NCI-H69 (cell line): ENCODE results near the gene CBX4.
A peak's percentile ranks its signal among the peaks of the same experiment; 100 is the strongest.

ENCODE experiments used
- DNase-seq: peaks from one replicate; lab custom pipeline; 2025; lab: John Stamatoyannopoulos, UW

Gene CBX4

DNA sequence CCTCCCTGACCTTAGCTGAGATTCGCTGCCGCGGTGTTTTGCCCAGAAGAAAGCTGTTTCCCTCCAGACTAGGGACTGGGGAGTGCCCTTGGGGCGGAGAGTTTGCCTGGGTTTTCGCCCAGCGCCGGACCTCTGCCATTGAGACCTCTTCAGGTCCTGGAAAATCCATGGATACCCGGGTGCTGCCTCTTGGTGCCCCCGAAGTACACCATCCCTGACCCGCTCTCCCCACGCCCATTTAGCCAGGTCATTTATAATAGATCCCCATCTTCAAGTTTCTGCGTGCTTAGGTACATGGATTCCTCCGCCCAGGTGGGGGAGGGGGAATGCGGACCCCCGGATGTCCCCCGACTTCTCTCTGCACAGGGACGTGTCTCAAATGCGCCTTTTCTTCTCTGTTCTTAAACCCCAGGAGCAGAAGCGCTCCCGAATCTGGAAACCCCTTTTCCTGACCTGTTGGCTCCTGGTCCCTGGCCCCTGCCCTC, 27.3 kb downstream of the CBX4 start:
- peak; percentile 66 for DNase-seq

DNA sequence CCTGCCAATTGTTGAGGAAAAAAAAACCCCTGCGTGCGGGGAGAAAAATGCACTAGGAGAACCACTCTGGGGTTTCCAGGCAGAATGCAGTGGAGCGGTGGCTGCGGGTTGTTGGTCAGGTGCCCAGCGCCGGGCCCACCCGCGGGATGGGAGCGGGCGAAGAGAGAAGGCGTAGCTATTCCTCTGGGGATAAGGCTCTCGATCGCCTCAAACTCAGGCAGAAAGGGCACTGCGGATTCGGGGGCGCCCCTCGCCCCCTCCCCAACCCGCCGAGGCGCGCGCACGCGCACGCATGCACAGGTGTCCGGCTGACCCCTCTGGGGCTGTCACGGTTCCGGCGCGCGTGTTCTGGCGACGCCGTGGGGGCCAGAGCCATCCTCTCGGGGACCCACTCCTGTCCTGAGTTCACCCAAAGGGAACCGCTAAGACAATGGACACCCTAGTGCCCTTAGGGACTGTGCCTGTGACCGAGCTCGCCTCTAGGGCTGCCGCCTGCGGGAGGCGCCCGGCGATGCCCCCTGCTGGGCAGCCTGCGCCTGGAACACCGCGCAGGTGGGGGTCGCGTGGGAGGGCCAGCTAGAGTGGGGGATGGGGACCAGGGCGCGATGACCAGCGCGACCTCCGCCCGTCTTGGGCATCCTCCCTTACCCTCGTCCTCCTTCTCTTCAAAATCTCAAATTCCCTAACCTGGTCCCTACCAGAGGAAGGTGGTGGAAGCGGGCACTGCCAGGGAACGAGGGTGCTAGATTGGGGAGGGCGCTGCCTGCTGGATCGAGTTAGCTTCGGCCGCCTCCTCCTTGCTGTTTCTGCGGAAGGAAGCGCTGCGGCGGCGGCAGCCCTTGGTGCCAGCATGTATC, 28.0 kb downstream of the CBX4 start:
- peak; percentile 89 for DNase-seq

DNA sequence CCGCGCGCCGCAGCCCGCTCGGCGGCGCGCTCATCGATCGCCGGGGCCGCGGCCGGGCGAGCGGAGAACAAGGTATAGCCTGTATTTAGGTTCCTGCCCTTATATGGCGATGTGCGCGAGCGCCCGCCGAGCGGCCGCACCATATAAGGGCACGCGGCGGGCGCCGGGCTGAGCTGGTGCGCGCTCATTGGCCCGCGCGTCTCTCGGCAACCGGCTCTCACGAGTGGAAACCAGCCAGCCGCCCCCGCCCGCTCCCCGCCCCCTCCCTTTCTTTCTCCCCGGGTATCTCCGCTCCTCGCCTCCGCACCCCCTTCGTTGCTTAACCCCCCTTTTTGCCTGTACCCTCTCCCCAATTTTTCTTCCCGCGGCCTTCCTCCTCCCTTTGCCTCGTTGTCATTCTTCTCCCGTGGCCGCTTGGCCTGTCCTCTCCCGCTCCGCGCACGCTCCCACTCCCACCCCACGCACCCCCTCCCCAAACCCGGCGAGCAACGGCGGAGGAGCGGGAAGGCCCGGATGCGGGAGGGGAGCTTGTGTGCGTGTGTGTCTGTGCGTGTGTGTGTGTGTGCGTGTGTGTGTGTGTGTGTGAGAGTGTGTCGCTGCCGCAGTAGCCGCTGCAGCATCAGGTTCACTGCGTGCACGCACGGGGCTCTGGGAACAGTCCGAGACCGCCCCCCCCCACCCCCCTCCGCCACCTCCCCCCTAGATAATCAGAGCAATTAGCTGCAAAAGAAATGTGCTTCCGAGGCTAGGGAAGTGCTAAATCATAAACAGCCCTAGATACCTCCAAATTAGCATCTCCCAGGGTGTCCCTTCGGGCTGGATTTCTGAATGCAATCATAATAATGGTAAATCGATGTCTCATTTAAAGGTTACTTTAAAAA, 28.9 kb downstream of the CBX4 start:
- peak; percentile 98 for DNase-seq

DNA sequence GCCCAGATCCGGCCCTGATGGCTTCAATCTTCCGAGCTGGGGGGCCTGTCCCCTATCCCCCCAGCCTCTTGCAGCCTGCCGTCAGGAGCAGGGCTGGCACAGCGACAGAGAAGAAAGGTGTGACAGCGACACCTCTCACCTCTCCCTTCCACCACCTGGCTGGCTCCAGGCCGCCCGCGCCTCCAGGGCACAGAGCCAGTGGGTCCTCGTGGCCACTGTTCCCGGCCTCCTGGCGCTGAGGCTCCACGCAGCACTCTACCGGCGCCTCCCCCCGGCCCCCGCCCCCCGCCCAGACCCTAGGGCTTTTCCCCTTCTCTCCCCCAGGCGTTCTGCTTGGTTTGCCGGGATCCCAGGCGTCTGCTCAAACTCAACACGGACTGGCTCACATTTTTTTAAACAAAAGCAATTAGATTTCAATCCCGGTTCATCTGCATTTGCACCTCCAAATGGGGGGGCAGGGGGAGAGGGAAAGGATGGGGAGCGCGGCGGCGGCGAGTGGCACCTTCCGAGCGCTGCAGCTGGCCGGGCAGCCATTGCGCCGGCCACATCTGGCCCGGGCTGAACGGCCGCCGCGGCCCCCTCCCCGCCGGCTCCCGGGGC, 29.6 kb downstream of the CBX4 start:
- DNase-seq: peak; percentile 80

DNA sequence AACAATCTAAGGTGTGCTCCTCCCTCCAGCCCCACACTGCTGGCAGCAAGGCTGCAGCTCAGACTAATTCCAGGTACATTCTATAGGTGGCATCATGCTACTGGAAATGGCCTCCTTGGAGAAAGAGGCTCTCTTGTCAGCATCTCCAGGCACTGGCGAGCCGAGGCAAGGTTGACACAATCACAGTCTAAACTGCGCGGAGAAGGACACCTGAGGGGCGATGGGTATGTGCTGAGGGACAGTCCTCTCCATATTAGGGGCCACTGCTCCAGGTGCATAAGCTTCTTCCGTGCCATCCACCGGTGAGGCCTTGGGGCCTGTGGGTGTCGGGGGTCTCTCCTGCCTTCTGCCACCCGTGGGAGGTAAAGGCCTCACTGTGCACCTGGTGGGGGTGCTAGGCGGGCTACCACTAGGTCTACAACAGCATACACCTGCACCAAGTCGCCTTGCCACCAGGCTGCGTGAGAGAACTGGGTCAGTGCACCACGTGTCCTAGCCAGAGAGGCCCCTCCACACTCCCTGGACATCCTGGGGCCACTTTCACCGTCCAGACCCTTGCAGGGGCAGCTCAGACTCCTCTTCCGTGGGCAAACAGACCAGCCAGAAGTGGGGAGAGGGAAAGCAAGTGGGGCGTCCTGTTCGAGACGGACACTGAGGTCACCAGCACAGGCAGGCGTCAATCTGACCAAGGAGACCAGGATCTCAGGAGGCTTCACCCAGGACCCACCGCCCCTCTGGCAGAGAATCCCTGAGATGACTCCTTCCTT, 30.3 kb downstream of the CBX4 start:
- DNase-seq: peak; percentile 88

DNA sequence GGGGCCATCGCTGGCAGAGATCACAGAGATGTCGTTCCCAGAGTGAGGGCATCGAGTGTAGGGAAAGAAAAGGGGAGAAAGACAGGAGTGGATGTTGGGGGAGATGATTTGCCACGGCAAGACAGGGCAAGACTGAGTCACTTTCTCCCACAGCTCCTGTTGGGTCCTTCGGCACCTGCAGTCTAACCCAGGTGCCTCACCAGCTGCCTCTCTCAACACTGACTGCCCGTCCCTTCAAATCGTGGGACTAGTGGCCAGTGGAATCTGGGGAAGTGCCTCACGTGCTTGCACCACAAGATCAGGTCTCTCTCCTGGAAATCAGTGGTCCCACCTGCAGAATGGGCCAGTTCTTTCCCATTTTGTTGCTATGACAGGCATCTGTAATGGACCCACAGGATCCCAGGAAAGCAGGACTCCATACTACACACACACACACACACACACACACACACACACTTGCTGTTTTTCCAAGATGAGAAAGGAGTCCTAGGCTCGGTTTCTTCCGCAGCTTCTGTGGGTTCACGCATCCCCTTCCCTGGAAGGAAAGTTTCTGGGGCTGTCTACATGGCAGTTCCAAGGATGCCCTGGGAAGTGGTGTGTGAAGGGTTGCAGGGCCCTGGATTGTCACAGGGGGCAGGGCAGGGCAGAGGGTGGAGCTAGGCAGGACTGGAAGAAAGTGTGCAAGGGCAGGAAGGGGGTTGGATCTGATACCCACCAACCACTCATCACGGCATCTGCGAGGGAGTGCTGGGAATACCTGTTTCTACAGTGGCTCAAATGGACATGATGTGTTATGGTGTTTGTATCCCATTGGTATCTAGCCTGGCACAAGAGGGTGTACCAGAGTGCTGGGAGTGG, 32.1 kb downstream of the CBX4 start:
- no peak for DNase-seq

DNA sequence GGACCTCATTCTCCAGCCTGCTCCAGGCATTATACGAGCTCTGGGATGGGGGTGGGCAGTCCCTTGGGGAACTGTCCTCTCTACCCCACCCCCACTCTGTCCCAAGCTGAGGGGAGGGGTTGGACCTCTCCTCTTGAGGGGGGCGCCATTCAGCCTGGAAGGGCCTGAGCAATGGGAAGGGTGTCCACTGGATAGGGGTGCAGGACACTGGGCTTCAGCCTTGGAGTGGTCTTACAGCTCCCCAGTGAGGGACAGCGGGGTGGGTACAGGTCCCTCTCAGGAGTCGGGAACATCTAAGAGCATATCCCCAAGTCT, 32.8 kb downstream of the CBX4 start:
- DNase-seq: no peak

DNA sequence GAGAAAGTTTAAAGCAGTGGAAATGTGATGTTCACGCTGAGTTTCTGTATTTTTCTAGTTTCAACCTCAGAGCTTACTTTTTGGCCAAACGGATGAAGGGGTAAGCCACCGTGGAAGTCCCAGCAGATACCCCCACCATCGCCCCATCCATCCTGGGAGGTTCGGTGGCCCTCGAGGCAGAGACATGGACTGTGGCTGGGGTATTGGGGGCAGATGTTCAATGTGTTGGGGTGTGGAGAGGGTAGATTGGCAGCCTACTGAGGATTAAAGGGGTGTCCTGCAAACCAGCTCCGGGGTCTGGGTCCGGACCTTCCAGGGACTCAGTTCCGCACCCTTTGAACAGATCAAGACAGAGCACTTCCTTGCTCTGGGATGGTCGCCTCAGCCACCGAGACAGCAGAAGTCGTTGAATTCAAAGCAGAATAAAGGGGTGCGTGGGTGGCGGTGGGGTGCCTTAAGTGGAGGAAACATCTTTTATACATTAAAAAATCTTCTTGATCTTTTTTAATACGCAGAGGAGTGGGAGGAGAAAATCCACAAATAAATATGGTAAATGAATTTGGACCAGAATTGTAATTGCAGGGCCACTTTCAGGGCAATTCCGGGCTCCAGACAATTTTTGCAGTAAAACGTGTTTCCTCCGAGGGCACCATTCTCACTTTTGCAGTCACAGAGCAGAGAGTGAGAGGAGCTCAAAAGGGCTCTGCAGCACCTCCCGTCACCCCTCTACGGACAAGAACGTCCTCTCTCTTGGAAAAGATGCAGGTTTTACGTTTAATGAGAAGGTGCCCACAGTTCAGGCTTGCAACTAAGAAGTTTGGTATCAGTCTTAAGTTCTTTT, 34.2 kb downstream of the CBX4 start:
- DNase-seq: no peak

DNA sequence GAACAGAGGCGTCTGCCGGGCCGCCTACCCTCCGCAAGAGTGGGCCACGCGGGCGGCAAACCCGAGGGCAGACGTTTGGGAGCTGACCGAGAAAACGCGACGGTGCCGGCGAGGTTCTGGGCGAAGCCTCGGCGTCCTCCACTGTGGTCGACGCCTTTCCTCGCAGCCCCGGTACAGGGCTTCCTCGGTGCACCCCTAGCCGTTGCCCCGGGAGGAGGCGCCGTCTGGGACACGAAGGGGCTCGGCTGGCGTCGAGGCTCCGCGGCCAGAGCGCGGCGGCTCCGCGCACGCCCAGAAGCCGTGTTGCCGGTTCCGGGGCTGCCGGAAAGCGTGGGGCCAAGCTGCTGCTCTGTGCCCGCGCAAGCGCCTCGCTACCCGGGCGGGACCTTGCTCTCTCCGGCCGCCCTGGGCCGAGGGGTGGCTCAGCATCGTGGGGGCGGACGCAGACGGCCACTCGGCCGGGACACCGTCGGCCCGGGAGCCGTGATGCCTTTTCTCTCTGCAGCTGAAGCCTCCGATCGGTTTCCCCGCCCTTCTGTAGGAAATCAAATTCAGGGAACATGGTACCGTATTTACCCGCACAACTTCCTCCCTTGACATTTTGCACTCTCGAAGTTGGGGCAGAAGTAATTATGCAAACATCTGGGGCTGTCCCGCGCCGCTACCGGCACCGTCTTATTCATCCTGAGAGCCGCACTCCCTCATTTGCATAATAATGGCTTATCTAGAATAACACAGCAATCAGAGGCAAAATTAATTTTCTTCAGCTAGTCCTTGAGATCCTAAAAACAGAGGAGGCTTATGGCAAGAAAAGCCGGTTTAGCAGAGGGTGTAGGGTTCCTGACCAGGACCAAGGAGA, 35.0 kb downstream of the CBX4 start:
- DNase-seq: peak; percentile 62

DNA sequence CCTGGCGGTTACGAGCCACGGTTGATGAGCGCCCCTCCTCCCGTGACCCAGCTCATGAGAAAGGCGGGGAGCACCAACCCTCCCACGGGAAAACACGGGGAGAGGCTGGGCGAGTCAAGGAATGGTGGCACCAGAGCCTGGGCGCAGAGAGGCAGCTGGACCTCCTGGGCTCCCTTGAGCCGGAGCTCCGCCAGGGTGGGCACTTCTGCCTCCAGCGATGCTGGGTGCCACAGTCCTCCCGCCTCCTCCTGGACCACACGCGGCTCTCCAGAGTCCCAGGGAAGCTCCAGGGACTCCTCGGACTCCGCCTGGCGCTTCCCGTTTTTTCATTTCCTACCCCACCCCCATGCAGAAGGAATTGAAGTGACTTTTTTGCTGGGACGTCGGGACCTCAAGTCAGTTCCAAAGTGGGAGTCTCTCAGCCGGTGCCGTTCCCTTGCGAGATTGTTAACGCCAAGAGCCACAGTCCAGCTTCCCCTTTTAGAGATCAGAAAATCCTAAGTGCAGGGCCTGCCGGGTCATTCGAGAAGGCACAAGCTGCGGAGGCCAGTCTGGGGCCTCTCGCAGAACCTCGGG, 35.7 kb downstream of the CBX4 start:
- DNase-seq: no peak

DNA sequence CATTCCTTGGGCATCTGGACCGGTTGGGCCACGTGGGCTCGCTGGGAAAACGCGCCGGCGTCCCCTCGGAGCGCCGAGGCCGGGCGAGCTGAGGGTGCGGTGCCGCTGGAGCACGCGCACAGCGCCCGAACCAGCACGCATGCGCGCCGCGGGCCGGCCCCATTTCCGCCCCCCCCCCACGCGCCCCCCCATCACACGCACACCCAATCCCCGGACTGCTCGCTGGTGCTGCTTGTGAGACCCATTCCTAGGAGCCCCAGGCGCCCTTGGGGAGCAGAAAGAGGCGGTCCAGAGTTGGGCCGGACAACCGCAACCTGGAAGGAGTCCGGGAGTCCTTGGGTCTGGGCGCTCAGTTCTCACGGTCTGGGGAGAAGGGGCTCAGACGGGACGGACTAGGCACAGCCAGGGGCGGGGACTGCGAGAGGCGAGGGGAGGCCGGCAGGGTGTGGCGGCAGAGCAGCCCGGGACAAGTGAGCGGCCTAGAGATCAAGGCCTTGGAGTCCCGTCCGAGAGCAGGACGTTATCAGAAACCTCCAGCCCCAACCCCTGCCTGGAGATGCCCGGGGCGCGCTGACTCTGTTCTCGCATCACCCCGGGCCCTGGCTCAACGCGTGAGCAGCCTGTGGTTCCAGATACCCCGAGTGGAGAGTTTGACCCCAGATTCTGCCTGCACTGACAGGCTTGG, 36.4 kb downstream of the CBX4 start:
- DNase-seq: no peak

DNA sequence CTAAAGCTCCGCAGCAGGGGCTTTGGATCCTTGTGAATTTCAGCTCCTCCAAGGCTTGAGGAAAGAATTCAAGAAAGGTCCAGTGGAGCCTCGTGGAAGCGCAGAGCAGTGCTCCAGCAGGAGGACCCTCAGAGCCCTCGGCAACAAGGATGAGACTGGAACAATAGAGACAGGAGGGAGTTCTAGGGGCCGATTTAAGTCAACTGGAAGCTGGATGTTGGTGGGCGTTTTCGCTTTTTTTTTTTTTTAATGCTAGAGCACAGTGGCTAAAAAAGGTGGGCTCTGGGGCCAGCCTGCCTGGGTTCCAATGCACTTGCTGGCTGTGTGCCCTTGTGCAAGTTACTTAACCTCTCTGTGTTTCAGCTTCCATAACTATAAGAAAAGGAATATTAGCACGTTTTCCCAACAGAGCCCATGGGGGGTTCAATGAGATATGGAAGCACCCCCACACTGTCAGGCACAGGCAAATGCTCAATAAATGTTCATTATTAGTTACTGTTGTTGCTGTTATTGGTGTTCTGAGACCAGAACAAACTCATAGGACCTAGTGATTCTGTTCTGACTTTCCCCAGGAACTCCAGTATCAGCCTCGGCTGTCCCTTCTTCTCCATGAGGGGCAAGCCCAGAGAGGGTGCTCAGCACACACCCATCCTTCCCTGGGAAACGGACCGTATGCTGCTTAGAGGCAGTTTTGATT, 37.1 kb downstream of the CBX4 start:
- DNase-seq: no peak

DNA sequence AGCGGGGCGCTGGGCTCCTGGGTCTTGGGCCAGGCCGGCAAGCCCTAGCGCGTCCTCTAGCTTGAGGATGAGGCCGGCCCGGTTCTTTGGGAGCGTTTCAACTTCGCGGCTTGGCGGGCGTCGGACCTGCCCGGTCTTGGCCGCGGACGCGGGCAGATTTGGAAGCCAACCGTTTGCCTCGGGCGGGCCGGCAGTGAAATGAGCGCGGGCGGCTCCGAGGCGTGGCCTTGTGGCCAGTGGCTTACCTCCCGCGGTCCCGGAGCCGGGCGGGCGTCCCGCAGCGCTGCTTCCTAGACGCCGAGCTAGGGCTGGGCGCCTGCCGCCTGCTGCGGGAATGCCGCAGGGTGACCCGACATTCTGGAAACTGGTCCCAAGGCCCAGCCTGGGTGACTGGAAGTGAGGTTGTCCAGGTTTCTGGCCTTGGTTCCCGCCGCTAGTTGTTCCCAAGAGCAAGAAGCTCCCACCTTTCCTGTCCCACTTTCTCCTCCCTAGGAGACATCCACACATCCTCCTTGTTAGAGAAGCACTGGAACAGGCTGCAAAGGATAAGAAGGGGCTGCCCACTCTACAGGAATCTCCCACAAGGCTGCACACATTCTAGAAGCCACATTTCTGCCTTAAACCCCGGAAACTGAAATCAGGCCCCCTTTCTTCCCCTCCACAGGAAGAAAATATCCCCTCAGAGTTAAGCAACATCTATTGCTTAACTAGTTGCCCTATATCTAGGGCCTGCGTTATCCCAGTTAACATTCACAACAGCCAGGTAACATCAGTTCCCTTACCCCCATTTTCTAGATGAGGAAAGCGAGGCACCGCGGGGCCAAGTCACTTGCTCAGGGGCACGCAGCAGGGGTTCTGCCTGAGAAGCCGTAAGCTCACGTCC, 37.8 kb downstream of the CBX4 start:
- peak; percentile 80 for DNase-seq

DNA sequence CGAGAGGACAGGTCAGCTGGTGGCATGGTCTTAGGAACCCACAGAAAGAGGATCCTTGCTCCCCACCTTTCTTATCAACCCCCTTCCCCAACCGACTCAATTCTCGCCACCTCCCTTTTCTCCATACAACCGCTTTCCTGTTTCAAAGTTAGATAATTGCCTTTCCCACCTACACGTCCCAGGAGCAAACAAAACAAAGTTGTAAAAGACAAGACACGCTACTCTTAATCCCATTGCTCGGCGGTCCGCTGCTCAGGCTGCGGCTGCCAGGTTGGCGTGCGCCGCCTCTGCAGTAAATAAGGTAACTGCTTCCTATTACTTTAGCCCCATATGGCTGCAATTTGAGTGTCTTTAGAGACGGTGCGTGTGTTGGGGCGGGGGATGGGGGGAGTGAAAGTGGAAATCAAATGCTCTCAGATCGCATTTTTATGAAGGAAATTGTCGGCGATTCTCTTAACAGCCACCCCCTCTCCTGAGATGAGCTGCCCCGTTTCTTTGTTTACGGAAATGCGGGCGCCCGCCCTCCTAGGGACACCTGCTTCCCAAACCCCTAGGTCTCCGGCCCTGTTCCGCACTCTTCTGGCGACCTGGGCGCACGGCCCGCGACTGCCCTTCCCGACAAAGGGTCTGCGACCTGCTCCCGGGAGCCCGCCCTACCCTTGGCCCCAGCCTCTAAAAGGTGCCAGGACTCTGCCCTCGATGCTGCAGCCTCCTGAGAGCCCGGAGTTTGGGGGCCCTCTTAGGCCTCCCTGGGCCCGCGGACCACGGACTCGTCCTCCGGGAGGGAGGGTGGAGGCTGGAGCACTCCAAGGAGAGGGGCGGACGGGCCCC, 38.7 kb downstream of the CBX4 start:
- DNase-seq: peak; percentile 90

DNA sequence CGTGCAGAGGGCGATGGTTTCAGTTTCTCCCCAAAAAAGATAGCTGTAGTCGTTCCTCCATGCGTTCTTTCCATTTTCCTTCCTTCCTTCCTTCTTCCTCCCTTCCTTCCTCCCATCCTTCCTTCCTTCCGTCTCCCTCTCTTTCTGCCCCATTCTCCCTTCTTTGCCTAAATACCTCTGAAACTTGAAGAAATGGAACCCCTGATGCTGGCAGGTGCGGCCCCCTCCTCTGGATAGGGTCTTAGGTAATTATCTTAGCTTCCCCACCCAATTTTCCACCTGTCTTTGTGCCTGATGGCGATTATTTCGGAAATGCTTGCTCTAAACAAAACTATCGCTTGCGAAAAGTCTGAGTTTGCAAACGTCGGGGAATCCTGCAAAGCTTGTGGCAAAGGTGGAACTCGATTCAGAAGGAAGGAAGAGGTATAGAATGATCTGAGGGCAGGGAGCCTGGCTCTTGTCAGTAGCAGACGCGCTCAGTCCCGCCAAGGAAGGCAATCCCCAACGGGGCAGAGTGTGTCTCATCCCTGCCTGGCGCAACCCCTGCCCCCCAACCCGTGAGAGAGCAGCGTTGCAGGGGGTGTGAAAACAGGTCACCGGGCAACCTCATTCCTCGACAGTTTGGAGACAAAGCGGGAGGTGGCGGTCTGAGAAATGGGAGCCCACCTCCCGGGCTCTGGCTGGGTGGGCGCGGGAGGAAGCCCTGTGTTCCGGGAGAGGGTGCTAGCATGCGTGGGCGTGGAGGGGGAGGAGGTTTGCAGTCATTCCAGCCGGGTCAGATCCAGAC, 39.5 kb downstream of the CBX4 start:
- peak; percentile 28 for DNase-seq
